GM21447 (cell line): Measurements from ENCODE around the gene SFXN3.

Source experiments
- ATAC-seq: cut with Tn5 transposase; IDR thresholded peaks from one replicate; pipeline ENCODE4 v1.9.1; 2021; ENCODE audit not compliant: unreplicated experiment

Gene SFXN3

DNA sequence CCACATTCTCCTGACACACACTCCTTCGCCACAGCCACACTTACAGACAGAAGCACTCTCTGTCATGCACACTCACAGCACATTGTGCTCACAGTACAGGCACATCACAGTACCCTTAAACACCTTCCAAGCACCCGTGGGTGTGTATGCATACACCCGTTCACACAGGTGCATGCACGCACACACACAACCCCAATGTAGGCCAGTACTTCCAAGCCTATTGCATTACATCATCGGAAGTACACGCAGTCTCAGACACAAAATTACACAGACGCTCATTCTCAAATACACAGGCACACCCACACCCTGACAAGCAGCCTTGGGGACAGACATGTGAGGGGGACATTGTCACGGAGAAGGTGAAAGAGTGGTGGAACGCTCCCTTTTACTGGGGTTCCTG is 41.9 kb downstream of the SFXN3 start:
- ATAC-seq: no peak

DNA sequence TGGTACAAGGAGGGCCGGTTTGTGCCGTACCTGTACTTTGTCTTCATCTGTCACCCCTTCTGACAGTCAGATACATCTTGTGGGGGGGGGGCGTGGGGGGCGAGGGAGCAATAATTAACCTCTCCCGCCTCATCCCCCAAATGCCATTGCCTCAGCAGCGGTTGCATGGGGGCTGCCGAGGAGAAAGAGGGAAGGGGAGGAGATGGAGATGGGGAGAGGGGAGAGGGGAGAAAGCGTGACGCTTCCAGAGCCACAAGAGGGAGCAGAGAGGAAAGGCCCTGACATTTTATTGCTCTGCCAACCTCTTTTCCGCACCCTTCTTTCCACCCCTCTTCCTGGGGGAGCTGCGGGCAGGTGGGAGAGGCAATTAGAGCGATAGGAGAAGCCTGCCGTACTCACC is 42.6 kb downstream of the SFXN3 start:
- ATAC-seq: no peak

DNA sequence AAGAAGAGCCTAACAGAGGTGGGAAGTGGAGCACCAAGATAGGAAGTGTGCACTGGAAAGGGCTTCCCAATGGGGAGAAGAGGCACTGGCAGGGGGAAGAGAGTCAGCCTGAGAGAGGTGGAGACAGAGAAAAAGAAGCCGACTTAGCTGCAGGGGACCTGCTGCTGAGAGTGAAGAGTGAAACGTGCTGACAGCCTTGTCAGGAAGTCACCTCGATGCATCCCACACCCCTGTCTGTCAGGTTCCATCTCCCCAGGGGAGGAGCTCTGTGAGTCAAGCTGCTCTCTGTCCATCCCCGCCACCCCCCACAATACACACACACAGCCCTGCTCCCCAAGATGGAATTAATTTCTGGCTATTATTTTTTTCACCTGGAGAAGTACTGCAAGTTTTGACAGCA is 44.7 kb downstream of the SFXN3 start:
- no peak for ATAC-seq

DNA sequence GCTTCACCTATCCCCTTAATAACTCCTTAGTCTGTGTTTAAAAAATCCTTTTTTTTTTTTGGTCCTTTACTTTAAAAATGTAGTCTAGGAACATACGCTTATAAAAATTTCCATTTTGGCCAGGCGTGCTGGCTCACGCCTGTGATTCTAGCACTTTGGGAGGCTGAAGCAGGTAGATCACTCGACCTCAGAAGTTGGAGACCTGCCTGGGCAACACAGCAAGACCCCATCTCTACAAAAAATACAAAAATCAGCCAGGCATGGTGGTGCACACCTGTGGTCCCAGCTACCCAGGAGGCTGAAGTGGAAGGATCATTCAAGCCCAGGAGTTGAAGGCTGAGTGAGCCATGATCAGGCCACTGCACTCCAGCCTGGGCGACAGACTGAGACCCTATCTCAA is 45.6 kb downstream of the SFXN3 start:
- ATAC-seq: no peak

DNA sequence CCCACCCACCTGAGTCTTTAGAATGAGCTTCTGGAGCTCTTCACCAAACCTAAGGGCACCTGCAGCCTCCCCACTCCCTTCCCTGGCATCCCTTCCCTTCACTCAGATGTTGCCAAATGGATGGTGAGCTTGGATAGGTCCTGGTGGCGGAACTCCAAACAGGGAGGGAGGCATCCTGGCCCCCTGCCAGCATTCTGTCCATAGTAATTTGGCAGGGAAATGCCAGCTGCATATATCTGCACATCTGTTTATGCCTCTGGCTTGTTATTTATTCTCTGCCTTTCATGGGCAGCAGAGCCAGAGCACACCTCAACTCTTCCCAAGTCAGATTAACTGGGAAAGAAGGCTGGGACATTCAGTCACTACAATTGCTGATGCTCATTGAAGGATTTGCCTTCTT is 48.8 kb downstream of the SFXN3 start:
- ATAC-seq: no peak

DNA sequence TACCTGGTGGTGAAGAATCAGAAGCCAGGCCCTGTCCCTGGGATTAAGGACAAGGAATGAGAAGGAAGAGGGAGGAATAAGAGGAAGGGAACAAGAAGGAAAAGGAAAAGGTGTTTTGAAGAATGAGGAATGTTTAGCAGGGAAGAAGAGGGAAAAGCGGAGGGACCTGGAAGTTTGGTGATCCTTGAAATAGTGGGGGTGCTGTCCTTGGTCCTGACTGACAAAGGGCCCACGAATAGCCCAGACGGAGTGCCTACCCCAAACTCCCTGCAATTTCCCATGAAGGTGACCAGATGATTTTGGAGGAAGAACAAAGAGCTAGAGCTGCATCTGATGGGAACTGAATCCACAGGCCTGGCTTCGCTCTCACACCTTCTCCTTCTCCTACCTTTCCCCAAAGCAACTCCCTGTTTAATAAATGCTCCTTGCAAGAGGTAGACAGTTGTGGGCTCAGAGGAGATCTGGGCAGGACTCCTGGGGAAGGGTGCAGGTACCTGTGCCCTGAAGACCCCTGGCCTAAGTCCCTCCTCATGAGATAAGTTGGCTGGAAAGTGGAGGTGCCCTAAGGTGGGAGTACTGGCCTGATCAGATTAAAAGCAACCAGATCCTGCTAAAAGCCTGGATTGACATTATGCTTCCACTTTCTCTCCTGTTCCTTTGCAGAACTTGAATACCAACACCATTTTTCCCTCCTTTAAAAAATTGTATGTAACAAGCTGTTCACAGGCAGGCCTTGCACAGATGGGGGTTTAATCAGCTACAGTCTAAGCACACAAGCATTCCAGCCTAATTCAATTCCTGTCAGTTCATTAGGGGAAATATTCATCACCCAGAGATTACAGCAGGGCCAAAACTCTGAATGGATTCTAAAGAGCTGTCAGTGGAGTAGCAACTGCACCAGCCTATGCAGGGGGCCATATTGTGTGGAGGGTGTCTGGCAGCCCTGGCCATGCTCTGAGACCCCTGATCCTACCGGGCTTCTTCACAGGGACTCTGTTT is 50.2 kb downstream of the SFXN3 start:
- ATAC-seq: no peak

DNA sequence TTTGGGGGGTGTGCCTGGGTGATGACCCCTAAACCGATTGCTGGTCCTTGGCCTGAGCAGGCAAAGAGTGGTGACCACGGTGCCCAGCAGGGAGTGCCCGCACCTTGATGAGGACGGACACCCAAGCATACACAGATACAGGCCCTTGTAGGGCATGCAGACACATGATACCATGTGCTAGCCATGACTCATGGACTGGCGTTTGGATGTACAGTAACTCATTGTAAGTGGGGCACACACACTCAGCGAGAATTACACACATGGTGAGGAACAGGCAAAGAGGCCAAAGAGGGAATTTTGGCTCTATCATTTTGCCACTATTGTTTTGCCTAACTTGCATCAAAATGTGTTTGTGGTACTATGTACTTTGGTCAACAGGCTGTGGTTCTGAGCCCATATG is 54.8 kb downstream of the SFXN3 start:
- no peak for ATAC-seq

DNA sequence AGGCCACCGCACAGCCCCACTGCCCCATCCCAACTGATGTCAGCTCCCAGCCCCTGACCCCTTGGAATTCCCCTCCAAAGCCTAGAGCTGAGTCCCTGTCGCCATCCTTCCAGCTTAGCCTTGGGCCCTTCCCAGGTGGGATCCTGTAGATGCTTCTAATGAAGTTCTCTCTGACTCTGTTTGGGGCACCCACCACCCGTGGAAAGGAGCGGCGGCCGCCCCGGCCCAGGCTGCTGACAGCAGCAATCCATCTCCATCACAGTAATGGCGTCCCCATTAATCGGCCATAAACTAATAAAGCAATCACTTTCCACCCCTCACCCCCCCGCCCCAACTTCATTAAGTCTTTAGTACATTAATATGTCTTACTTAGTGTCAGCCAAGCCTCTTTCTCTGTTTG is 56.3 kb downstream of the SFXN3 start:
- no peak for ATAC-seq

DNA sequence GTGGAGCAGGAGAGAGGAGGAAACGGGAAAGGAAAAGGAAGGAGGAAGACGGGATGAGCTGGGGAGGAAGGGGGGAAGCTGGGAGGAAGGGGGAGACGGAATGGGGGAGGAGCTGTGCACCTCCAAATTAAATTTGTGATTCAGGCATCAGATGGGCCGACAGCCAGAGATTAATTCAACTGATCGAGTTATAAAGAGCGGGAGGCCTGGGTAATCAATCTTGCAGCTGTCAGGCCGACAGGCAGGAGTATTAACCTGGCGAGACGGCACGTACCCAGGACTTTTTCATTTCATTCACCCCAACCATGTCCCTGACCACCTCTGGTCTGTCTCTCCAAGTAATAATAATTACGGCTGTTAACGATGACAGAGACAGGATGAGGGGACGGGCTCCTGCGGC is 56.9 kb downstream of the SFXN3 start:
- ATAC-seq: no peak

DNA sequence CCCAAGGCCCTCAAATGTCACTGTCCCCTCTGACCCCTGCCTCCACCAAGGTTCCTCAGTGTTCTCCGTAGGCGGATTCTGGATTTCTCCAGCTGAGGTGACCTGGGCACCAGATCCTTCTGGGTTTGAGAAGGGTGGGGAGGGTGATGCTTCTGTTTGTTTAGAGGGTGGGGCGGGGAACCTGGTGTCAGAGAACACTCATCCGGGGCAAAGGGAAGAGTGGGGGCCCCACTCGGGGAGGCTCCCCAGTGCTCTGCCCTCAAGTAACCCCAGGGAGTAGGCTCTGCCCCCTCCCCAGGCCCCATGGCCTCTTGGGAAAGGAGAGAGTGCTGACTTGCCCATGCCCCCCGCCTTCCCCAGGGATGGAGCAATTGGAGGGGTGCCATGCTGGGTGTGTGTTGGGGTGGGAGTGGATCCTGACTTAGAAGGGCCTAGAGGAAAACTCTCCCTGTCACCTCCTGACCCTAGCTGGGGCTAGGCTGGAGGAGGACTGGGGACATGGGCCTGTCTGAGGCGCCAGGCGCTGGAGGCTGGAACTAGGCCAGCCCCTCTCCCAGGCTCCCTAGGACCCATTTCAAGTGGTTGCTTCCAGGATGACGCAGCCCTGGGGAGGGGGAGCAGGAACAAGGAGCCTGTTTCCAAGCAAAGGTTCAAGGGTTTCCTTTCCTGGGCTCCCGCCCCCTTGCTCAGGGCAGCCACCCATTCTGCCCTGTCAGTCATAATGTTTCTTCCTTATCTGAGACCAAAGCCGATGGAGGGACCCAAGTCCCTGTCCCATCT is 58.7 kb downstream of the SFXN3 start:
- no peak for ATAC-seq

DNA sequence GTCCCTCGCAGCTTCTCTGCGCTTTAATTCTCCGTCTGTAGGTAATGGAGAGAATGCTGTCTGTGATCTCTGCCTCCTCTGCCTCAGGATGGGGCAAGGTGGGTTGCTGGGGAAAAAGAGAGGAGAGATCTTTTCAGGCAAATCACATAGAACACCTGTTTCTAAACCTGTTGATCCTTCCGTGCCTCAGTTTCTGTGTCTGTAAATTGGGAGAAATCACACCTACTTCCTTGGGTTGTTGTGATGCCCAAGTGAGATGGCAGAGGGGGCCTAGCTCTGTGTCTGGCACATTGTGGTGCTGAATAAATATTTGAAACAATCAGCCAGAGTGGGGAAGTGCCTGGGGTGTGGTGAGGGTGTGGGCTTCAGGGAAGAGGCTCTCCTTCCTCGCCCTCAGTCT is 59.6 kb downstream of the SFXN3 start:
- no peak for ATAC-seq
